Measurements from ENCODE around the gene ARID5B. TPM values are rescaled to one million over a fixed set of nuclear protein-coding genes. Genes with fewer than 3 reads are reported as not detected.

The ARID5B gene
- total RNA-seq, 1 experiment from 2014 or later, result 2.3 TPM

- TF ChIP-seq, protein P1, sequence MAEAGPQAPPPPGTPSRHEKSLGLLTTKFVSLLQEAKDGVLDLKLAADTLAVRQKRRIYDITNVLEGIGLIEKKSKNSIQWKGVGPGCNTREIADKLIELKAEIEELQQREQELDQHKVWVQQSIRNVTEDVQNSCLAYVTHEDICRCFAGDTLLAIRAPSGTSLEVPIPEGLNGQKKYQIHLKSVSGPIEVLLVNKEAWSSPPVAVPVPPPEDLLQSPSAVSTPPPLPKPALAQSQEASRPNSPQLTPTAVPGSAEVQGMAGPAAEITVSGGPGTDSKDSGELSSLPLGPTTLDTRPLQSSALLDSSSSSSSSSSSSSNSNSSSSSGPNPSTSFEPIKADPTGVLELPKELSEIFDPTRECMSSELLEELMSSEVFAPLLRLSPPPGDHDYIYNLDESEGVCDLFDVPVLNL (CRISPR knock-in tag; IDR thresholded peaks at IDR 0.05; ENCODE audit: borderline replicate concordance, low read depth), result no peak
- no peak for TF ChIP-seq CTCF (IDR thresholded peaks at IDR 0.05)
- TF ChIP-seq ATF6 (CRISPR knock-in tag; IDR thresholded peaks at IDR 0.05), result no peak
- TF ChIP-seq RORB (CRISPR knock-in tag; IDR thresholded peaks at IDR 0.05), result no peak
- TF ChIP-seq, protein P2, sequence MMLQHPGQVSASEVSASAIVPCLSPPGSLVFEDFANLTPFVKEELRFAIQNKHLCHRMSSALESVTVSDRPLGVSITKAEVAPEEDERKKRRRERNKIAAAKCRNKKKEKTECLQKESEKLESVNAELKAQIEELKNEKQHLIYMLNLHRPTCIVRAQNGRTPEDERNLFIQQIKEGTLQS (CRISPR knock-in tag; conservative IDR thresholded peaks at IDR 0.05), result no peak
- TF ChIP-seq ELF4 (CRISPR knock-in tag; IDR thresholded peaks at IDR 0.05; ENCODE audit: low read depth), result no peak
- TF ChIP-seq NR2C2 (CRISPR knock-in tag; IDR thresholded peaks at IDR 0.05), result no peak
Measured at GRCh38 chr10:62034096-62034640, 132.7 kb downstream of the ARID5B start (continued).

- ATAC-seq (peak; percentile 71), DNase-seq (ENCODE audit: low spot score) (no peak)
- no peaks in the 10 kb centered on the region for H3K9me3 Mint-ChIP-seq
- no peak overlapping the region for H3K27ac Mint-ChIP-seq
- peaks cover 32% of the 10 kb centered on the region for H3K4me1 Mint-ChIP-seq
- ChIA-PET POLR2A (interaction anchor here (1.7 kb wide), 1 partner anchor 13 kb away, joined by 7 read pairs; no protein-coding TSS in a partner anchor), CTCF (interaction anchor here (0.8 to 4.1 kb wide), 6 partner anchors 12 to 228 kb away, joined by 3 to 27 read pairs (median 4); no protein-coding TSS in a partner anchor)
- TF ChIP-seq, protein P3, sequence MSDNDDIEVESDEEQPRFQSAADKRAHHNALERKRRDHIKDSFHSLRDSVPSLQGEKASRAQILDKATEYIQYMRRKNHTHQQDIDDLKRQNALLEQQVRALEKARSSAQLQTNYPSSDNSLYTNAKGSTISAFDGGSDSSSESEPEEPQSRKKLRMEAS (CRISPR knock-in tag; IDR thresholded peaks at IDR 0.05), result 0 out of 2 replicates have a peak, but pooled peaks have one; percentile 38
- no peak for TF ChIP-seq ATF1 (CRISPR knock-in tag; IDR thresholded peaks at IDR 0.05)
- TF ChIP-seq, protein P4, sequence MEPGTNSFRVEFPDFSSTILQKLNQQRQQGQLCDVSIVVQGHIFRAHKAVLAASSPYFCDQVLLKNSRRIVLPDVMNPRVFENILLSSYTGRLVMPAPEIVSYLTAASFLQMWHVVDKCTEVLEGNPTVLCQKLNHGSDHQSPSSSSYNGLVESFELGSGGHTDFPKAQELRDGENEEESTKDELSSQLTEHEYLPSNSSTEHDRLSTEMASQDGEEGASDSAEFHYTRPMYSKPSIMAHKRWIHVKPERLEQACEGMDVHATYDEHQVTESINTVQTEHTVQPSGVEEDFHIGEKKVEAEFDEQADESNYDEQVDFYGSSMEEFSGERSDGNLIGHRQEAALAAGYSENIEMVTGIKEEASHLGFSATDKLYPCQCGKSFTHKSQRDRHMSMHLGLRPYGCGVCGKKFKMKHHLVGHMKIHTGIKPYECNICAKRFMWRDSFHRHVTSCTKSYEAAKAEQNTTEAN (CRISPR knock-in tag; IDR thresholded peaks at IDR 0.05), result no peak
- TF ChIP-seq, protein P5, sequence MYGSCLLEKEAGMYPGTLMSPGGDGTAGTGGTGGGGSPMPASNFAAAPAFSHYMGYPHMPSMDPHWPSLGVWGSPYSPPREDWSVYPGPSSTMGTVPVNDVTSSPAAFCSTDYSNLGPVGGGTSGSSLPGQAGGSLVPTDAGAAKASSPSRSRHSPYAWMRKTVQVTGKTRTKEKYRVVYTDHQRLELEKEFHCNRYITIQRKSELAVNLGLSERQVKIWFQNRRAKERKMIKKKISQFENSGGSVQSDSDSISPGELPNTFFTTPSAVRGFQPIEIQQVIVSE (CRISPR knock-in tag; IDR thresholded peaks at IDR 0.05; ENCODE audit: borderline replicate concordance), result no peak
- H3K36me3 Mint-ChIP-seq, result no peaks in the 10 kb centered on the region
- no peak overlapping the region for H3K4me3 Mint-ChIP-seq
- H3K27me3 Mint-ChIP-seq (ENCODE audit: low read depth), result peaks cover 43% of the 10 kb centered on the region
Measured at GRCh38 chr10:62036186-62037081, 134.9 kb downstream of the ARID5B start.

Data from WTC11 (cell line).